Measurements from ENCODE around the gene TMPRSS11D. TPM values are rescaled to one million over a fixed set of nuclear protein-coding genes. Genes with fewer than 3 reads are reported as not detected.

TMPRSS11D gene
- total RNA-seq, 1 experiment from 2014 or later, result not detected

Other genes with a start within 250 kb of the TMPRSS11D start
- 40.0 and 60.6 TPM in 2 replicates for gene UBA6, start 182.8 kb downstream of the TMPRSS11D start, total RNA-seq (2014; rRNA removed; shearing (Covaris generic))
- not detected in 2 replicates for gene GNRHR, start 129.6 kb downstream of the TMPRSS11D start, total RNA-seq (2014; rRNA removed; shearing (Covaris generic))
- not detected in 2 replicates for gene TMPRSS11A, start 79.5 kb upstream of the TMPRSS11D start, total RNA-seq (2014; rRNA removed; shearing (Covaris generic))
- not detected in 2 replicates for gene TMPRSS11F, start 245.9 kb upstream of the TMPRSS11D start, total RNA-seq (2014; rRNA removed; shearing (Covaris generic))